Panc1 (cell line): ENCODE data around the gene MYO5B. TPM values are rescaled to one million over a fixed set of nuclear protein-coding genes. Genes with fewer than 3 reads are reported as not detected.
"Not testable (repeated sequence)": the region's sequence is repeated elsewhere in the genome, so short reads cannot be mapped to it uniquely, and the experiment has no call there.

Source experiments
- ATAC-seq: fragments of 200-7000 bp; cut with Tn5 transposase; 2 replicates; pipeline ENCODE4 v1.9.1; 2020; ENCODE audit warnings: mild to moderate bottlenecking, moderate library complexity
- BruUV-seq: library from RNA; stranded (reverse); fragments of 400-500 nt; replicated peaks from 2 replicates; lab custom pipeline; 2021; lab: Mats Ljungman, UMichigan
- CTCF ChIA-PET: fragments of 300-600 bp; sonication (Branson Sonifier 250); formaldehyde crosslinking; loops from one replicate; lab custom pipeline; 2022; ENCODE audit warnings: antibody characterized with exemption; lab: Charles Lee
- POLR2A ChIA-PET: fragments of 300-600 bp; sonication (Branson Sonifier 250); formaldehyde crosslinking; loops from one replicate; lab custom pipeline; 2022; ENCODE audit warnings: antibody characterized with exemption; lab: Charles Lee
- DNase-seq: peaks from one replicate; pipeline ENCODE4 v3.0.0-alpha.2; 2010; ENCODE audit warnings: low read depth, low spot score
- H3K27ac ChIP-seq: 2 replicates; pipeline ENCODE4 v1.5.1; 2011; ENCODE audit warnings: mild to moderate bottlenecking, low read length, inconsistent platforms
- H3K27me3 ChIP-seq: fragments of 200-500 bp; sonication (Bioruptor generic); 2 replicates; pipeline ENCODE4 v1.6.0; 2014; ENCODE audit warnings: low read length, inconsistent platforms; ENCODE audit not compliant: control insufficient read depth, insufficient read depth
- H3K36me3 ChIP-seq: fragments of 200-500 bp; sonication (Bioruptor generic); 2 replicates; pipeline ENCODE4 v1.5.1; 2014; ENCODE audit warnings: inconsistent platforms, mild to moderate bottlenecking, low read length, moderate library complexity; ENCODE audit not compliant: control insufficient read depth, insufficient read depth
- H3K4me1 ChIP-seq: 2 replicates; pipeline ENCODE4 v1.5.1; 2011; ENCODE audit warnings: inconsistent platforms, mild to moderate bottlenecking, low read length, moderate library complexity; ENCODE audit not compliant: control insufficient read depth, insufficient read depth
- H3K4me3 ChIP-seq, 2 experiments: 2 replicates each; pipeline ENCODE4 v1.5.1; 2011 to 2012; ENCODE audit warnings: low read depth in 2 of 2, low read length in 2 of 2, mild to moderate bottlenecking in 2 of 2, inconsistent platforms in 1 of 2, moderate library complexity in 1 of 2
- H3K9me3 ChIP-seq: fragments of 200-500 bp; sonication (Bioruptor generic); 2 replicates; pipeline ENCODE4 v1.5.1; 2014; ENCODE audit warnings: low read depth, mild to moderate bottlenecking, inconsistent platforms, low read length, moderate library complexity; ENCODE audit not compliant: control insufficient read depth, insufficient read depth
- CTCF ChIP-seq: fragments of 450-650 bp; IDR thresholded peaks from 2 replicates; pipeline ENCODE4 v1.5.1; 2017; ENCODE audit warnings: mild to moderate bottlenecking
- POLR2AphosphoS5 ChIP-seq: IDR thresholded peaks from 2 replicates; pipeline ENCODE4 v1.6.1; 2012; ENCODE audit warnings: mild to moderate bottlenecking, low read depth, low read length, moderate library complexity
- REST ChIP-seq, 2 experiments: IDR thresholded peaks; 2 replicates each; pipeline ENCODE4 v1.6.1; 2011 to 2012; ENCODE audit warnings: low read depth in 2 of 2, control low read depth in 1 of 2, low read length in 1 of 2, mild to moderate bottlenecking in 1 of 2, moderate library complexity in 1 of 2; ENCODE audit not compliant: insufficient read depth in 1 of 2
- SIN3A ChIP-seq: IDR thresholded peaks from 2 replicates; pipeline ENCODE4 v1.6.1; 2012; ENCODE audit warnings: low read depth, mild to moderate bottlenecking, low read length, moderate library complexity, borderline replicate concordance; ENCODE audit not compliant: insufficient read depth
- TCF7L2 ChIP-seq: IDR thresholded peaks from 2 replicates; pipeline ENCODE4 v1.6.1; 2011; ENCODE audit warnings: mild to moderate bottlenecking, low read depth, low read length, inconsistent platforms
- in situ Hi-C: cut with HindIII; loops from 2 replicates; pipeline ENCODE4 v1.10.0; 2016; ENCODE audit warnings: low sequenced_read_pairs, low pct_unique_long_range_greater_than_20kb
- intact Hi-C: fragments of 100-400 bp; cut with micrococcal nuclease; formaldehyde crosslinking; loops from one replicate; pipeline ENCODE4 v1.10.0; 2022; ENCODE audit not compliant: unreplicated experiment
- total RNA-seq: library from RNA; stranded (reverse); gene quantifications from one replicate; pipeline ENCODE4 v1.2.1, GENCODE V29; 2021; ENCODE audit not compliant: unreplicated experiment

Gene MYO5B
- total RNA-seq, 1 experiment from 2014 or later, result 0.31 TPM

GRCh38 chr18:49837889-49838288 lies 357.1 kb downstream of the MYO5B start:
- in situ Hi-C loops (no loop called here), intact Hi-C loops (no loop called here)
- TF ChIP-seq TCF7L2, result no peak
- TF ChIP-seq REST (IDR thresholded peaks at IDR 0.05; ENCODE audit: insufficient read depth in 1 of 2, low read depth in 2 of 2, low read length in 1 of 2), result no peak
- ChIA-PET POLR2A (no interaction called here), CTCF (no interaction called here)
- H3K36me3 ChIP-seq, result no peaks in the 10 kb centered on the region
- H3K9me3 ChIP-seq, result no peaks in the 10 kb centered on the region
- no TSS peak for BruUV-seq
- no peak overlapping the region for H3K27ac ChIP-seq
- no peaks in the 10 kb centered on the region for H3K4me1 ChIP-seq
- no peak overlapping the region for H3K4me3 ChIP-seq
- no peak for ATAC-seq
- no peaks in the 10 kb centered on the region for H3K27me3 ChIP-seq
- DNase-seq, result no peak

- ATAC-seq, POLR2A ChIA-PET, H3K27me3 ChIP-seq, CTCF ChIA-PET, intact Hi-C loops, H3K4me3 ChIP-seq, H3K27ac ChIP-seq, H3K4me1 ChIP-seq, DNase-seq, in situ Hi-C loops, H3K36me3 ChIP-seq, BruUV-seq, H3K9me3 ChIP-seq: not testable (repeated sequence)
Measured at GRCh38 chr18:49837316-49837835, 357.6 kb downstream of the MYO5B start.

- no peak for TF ChIP-seq CTCF
- no peak for TF ChIP-seq POLR2AphosphoS5
- TF ChIP-seq REST (IDR thresholded peaks at IDR 0.05; ENCODE audit: insufficient read depth in 1 of 2, low read depth in 2 of 2, low read length in 1 of 2), result no peak
- TF ChIP-seq TCF7L2, result no peak
- no peak for TF ChIP-seq SIN3A
- Histone ChIP-seq H3K36me3 (no peaks in the 10 kb centered on the region), H3K27me3 (no peaks in the 10 kb centered on the region), H3K4me1 (no peaks in the 10 kb centered on the region), H3K27ac (no peak overlapping the region), H3K9me3 (no peaks in the 10 kb centered on the region), H3K4me3 (no peak overlapping the region)
- POLR2A ChIA-PET, result no interaction called here
- intact Hi-C loops, result no loop called here
- DNase-seq, result no peak
- CTCF ChIA-PET, result no interaction called here
- in situ Hi-C loops, result no loop called here
- BruUV-seq, result no TSS peak
- no peak for ATAC-seq
Measured at GRCh38 chr18:49835405-49835804, 359.5 kb downstream of the MYO5B start.
